Uterus (tissue), 4 donors: ENCODE results near the gene HGFAC. TPM values are rescaled to one million over a fixed set of nuclear protein-coding genes. Genes with fewer than 3 reads are reported as not detected.

ENCODE experiments used
- DNase-seq, 2 donors: peaks; one replicate each; pipeline ENCODE4 v3.0.0-alpha.2; 2019 to 2020
- H3K27ac ChIP-seq, 2 donors: fragments of 200-600 bp; sonication (generic); 1 replicate in 1 of 2; 2 replicates in 1 of 2; pipeline ENCODE4 v1.5.1; 2016 to 2018
- H3K27me3 ChIP-seq, 2 donors: fragments of 200-600 bp; sonication (generic); one replicate each; pipeline ENCODE4 v1.5.1; 2018 to 2019; ENCODE audit warnings: control low read depth in 1 of 2
- H3K36me3 ChIP-seq, 2 donors: fragments of 200-600 bp; sonication (generic); one replicate each; pipeline ENCODE4 v1.5.1; 2019; ENCODE audit warnings: control low read depth in 1 of 2
- H3K4me1 ChIP-seq, 2 donors: fragments of 200-600 bp; sonication (generic); one replicate each; pipeline ENCODE4 v1.5.1; 2018 to 2019; ENCODE audit warnings: control low read depth in 1 of 2
- H3K4me3 ChIP-seq, 2 donors: fragments of 200-600 bp; sonication (generic); 1 replicate in 1 of 2; 2 replicates in 1 of 2; pipeline ENCODE4 v1.5.1; 2018 to 2019; ENCODE audit warnings: mild to moderate bottlenecking in 1 of 2
- H3K9me3 ChIP-seq, 2 donors: fragments of 200-600 bp; sonication (generic); one replicate each; pipeline ENCODE4 v1.5.1; 2019; ENCODE audit warnings: control low read depth in 1 of 2
- CTCF ChIP-seq, 4 experiments: fragments of 200-600 bp in 2 of 4; fragments of 450-650 bp in 2 of 4; sonication (generic) in 2 of 4; IDR thresholded peaks; one replicate each; pipeline ENCODE4 v1.5.1; 2016 to 2019; ENCODE audit warnings: antibody characterized with exemption in 4 of 4, mild to moderate bottlenecking in 2 of 4, moderate library complexity in 1 of 4
- POLR2A ChIP-seq, 2 donors: fragments of 450-650 bp; IDR thresholded peaks; one replicate each; pipeline ENCODE4 v1.6.1; 2016; ENCODE audit warnings: antibody characterized with exemption in 2 of 2, mild to moderate bottlenecking in 1 of 2, moderate library complexity in 1 of 2
- intact Hi-C: fragments of 100-400 bp; cut with DNase I; formaldehyde crosslinking; loops from one replicate; pipeline ENCODE4 v1.15.1; 2023; ENCODE audit warnings: low total_unique reads
- total RNA-seq, 4 donors: library from RNA; depleted of rRNA in 3 of 4; stranded (reverse); fragments of >200 nt in 3 of 4; gene quantifications; one replicate each; pipeline versions ENCODE4 v1.1.0 to v1.2.4, GENCODE V29; 2014 to 2023
- donor health status: DM: yes; HTN: yes; CAD: no.

HGFAC gene
- total RNA-seq, 4 donors from 2014 or later, result 0.28 to 3.1 TPM; not detected in 2

- H3K4me3 ChIP-seq, result no peak overlapping the region
- no peak overlapping the region for H3K27ac ChIP-seq
- intact Hi-C loops, result no loop called here
- H3K27me3 ChIP-seq, result no peaks in the 10 kb centered on the region
- TF ChIP-seq CTCF (IDR thresholded peaks at IDR 0.05), result no peak
- no peak for TF ChIP-seq POLR2A (IDR thresholded peaks at IDR 0.05)
- no peaks in the 10 kb centered on the region for H3K36me3 ChIP-seq
- no peaks in the 10 kb centered on the region for H3K9me3 ChIP-seq
- no peaks in the 10 kb centered on the region for H3K4me1 ChIP-seq
- DNase-seq, result no peak
Observed at GRCh38 chr4:3471098-3471760, 29.5 kb downstream of the HGFAC start.

- Histone ChIP-seq H3K27ac (no peak overlapping the region), H3K36me3 (no peaks in the 10 kb centered on the region), H3K4me1 (no peaks in the 10 kb centered on the region), H3K27me3 (no peaks in the 10 kb centered on the region), H3K4me3 (no peak overlapping the region), H3K9me3 (no peaks in the 10 kb centered on the region)
- intact Hi-C loops, result no loop called here
- no peak for DNase-seq
- TF ChIP-seq POLR2A (IDR thresholded peaks at IDR 0.05) (no peak), CTCF (IDR thresholded peaks at IDR 0.05) (no peak)
Observed at GRCh38 chr4:3471886-3472285, 30.1 kb downstream of the HGFAC start.

- no peak overlapping the region for H3K27ac ChIP-seq
- no peaks in the 10 kb centered on the region for H3K4me1 ChIP-seq
- intact Hi-C loops, result no loop called here
- H3K27me3 ChIP-seq, result no peaks in the 10 kb centered on the region
- no peak for DNase-seq
- no peaks in the 10 kb centered on the region for H3K9me3 ChIP-seq
- no peaks in the 10 kb centered on the region for H3K36me3 ChIP-seq
- no peak overlapping the region for H3K4me3 ChIP-seq
- TF ChIP-seq POLR2A (IDR thresholded peaks at IDR 0.05) (no peak), CTCF (IDR thresholded peaks at IDR 0.05) (no peak)
Observed at GRCh38 chr4:3472411-3473141, 30.8 kb downstream of the HGFAC start.

GRCh38 chr4:3473181-3473950, 31.6 kb downstream of the HGFAC start:
- Histone ChIP-seq H3K27me3 (no peaks in the 10 kb centered on the region), H3K9me3 (no peaks in the 10 kb centered on the region), H3K27ac (no peak overlapping the region), H3K36me3 (no peaks in the 10 kb centered on the region), H3K4me1 (no peaks in the 10 kb centered on the region), H3K4me3 (no peak overlapping the region)
- no peak for DNase-seq
- TF ChIP-seq POLR2A (IDR thresholded peaks at IDR 0.05) (no peak), CTCF (IDR thresholded peaks at IDR 0.05) (no peak)
- intact Hi-C loops, result no loop called here
